ENCODE measurements around the gene PPDPF.

Gene PPDPF

GRCh38 chr20:63492518-63492917 is 28.0 kb upstream of the PPDPF start:
- TF ChIP-seq GABPA (IDR thresholded peaks at IDR 0.05; ENCODE audit: low read depth) (no peak), POLR2AphosphoS5 (IDR thresholded peaks at IDR 0.05; ENCODE audit: low read depth) (no peak), SPI1 (IDR thresholded peaks at IDR 0.05; ENCODE audit: borderline replicate concordance, low read depth) (no peak)
- TF ChIP-seq, protein P1, sequence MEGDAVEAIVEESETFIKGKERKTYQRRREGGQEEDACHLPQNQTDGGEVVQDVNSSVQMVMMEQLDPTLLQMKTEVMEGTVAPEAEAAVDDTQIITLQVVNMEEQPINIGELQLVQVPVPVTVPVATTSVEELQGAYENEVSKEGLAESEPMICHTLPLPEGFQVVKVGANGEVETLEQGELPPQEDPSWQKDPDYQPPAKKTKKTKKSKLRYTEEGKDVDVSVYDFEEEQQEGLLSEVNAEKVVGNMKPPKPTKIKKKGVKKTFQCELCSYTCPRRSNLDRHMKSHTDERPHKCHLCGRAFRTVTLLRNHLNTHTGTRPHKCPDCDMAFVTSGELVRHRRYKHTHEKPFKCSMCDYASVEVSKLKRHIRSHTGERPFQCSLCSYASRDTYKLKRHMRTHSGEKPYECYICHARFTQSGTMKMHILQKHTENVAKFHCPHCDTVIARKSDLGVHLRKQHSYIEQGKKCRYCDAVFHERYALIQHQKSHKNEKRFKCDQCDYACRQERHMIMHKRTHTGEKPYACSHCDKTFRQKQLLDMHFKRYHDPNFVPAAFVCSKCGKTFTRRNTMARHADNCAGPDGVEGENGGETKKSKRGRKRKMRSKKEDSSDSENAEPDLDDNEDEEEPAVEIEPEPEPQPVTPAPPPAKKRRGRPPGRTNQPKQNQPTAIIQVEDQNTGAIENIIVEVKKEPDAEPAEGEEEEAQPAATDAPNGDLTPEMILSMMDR (IDR thresholded peaks at IDR 0.05; ENCODE audit: insufficient read depth, low read length), result no peak
- TF ChIP-seq, protein P2, sequence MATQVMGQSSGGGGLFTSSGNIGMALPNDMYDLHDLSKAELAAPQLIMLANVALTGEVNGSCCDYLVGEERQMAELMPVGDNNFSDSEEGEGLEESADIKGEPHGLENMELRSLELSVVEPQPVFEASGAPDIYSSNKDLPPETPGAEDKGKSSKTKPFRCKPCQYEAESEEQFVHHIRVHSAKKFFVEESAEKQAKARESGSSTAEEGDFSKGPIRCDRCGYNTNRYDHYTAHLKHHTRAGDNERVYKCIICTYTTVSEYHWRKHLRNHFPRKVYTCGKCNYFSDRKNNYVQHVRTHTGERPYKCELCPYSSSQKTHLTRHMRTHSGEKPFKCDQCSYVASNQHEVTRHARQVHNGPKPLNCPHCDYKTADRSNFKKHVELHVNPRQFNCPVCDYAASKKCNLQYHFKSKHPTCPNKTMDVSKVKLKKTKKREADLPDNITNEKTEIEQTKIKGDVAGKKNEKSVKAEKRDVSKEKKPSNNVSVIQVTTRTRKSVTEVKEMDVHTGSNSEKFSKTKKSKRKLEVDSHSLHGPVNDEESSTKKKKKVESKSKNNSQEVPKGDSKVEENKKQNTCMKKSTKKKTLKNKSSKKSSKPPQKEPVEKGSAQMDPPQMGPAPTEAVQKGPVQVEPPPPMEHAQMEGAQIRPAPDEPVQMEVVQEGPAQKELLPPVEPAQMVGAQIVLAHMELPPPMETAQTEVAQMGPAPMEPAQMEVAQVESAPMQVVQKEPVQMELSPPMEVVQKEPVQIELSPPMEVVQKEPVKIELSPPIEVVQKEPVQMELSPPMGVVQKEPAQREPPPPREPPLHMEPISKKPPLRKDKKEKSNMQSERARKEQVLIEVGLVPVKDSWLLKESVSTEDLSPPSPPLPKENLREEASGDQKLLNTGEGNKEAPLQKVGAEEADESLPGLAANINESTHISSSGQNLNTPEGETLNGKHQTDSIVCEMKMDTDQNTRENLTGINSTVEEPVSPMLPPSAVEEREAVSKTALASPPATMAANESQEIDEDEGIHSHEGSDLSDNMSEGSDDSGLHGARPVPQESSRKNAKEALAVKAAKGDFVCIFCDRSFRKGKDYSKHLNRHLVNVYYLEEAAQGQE (IDR thresholded peaks at IDR 0.05; ENCODE audit: insufficient replicate concordance, low read depth), result no peak
- DNase-seq (ENCODE audit: low read depth in 1 of 2, low spot score in 1 of 2), result no peak
- H3K27me3 ChIP-seq (ENCODE audit: insufficient read depth, poor library complexity, severe bottlenecking), result peaks cover 24% of the 10 kb centered on the region
- no peak overlapping the region for H3K27ac ChIP-seq (replicated peaks)
- H3K4me3 ChIP-seq (replicated peaks; ENCODE audit: insufficient read depth, low read length), result no peak overlapping the region

DNA sequence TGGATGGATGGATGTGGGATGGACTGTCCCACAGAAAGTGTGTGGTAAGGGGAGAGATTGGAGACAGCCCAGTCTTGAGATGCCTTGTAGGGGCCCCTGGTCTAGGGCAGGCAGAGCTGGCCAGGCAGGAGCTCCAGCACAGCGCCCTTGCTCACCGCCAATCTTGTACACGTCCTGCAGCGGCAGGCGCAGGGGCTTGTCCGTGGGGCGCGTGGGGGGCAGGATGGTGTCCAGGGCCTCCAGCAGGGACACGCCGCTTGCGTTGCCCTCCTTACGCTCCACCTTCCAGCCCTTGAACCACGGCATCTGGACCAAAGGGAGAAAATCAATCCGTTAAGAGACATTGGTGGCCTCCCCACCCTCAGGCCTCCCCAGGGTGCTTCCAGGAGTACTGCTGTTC is 27.6 kb upstream of the PPDPF start:
- TF ChIP-seq, protein P2 (IDR thresholded peaks at IDR 0.05; ENCODE audit: insufficient replicate concordance, low read depth), result no peak
- TF ChIP-seq POLR2AphosphoS5 (IDR thresholded peaks at IDR 0.05; ENCODE audit: low read depth), result no peak
- no peak for TF ChIP-seq SPI1 (IDR thresholded peaks at IDR 0.05; ENCODE audit: borderline replicate concordance, low read depth)
- H3K27me3 ChIP-seq (ENCODE audit: insufficient read depth, poor library complexity, severe bottlenecking), result peaks cover 24% of the 10 kb centered on the region
- H3K4me3 ChIP-seq (replicated peaks; ENCODE audit: insufficient read depth, low read length), result no peak overlapping the region

GRCh38 chr20:63493563-63494020 is 27.0 kb upstream of the PPDPF start:
- Histone ChIP-seq H3K27me3 (ENCODE audit: insufficient read depth, poor library complexity, severe bottlenecking) (peaks cover 27% of the 10 kb centered on the region), H3K27ac (replicated peaks) (no peak overlapping the region), H3K4me3 (replicated peaks; ENCODE audit: insufficient read depth, low read length) (no peak overlapping the region)
- no peak for DNase-seq (ENCODE audit: low read depth in 1 of 2, low spot score in 1 of 2)
- TF ChIP-seq GABPA (IDR thresholded peaks at IDR 0.05; ENCODE audit: low read depth) (no peak), SPI1 (IDR thresholded peaks at IDR 0.05; ENCODE audit: borderline replicate concordance, low read depth) (no peak), POLR2AphosphoS5 (IDR thresholded peaks at IDR 0.05; ENCODE audit: low read depth) (no peak)
- TF ChIP-seq, protein P2 (IDR thresholded peaks at IDR 0.05; ENCODE audit: insufficient replicate concordance, low read depth), result no peak
- TF ChIP-seq, protein P1 (IDR thresholded peaks at IDR 0.05; ENCODE audit: insufficient read depth, low read length), result no peak

More for the DNA sequence above, 27.6 kb upstream of the PPDPF start:
- no peak overlapping the region for H3K27ac ChIP-seq (replicated peaks)
- DNase-seq (ENCODE audit: low read depth in 1 of 2, low spot score in 1 of 2), result no peak

Data from HL-60 (cell line).